ENCODE data around the gene ANXA2.

ANXA2 gene

GRCh38 chr15:60400944-60401343, 3.2 kb upstream of the ANXA2 start:
- H3K4me3 ChIP-seq (ENCODE audit: low read length), result no peak overlapping the region
- no peak for DNase-seq (ENCODE audit: low read depth)
- TF ChIP-seq CTCF (IDR thresholded peaks at IDR 0.05; ENCODE audit: insufficient read depth, low read depth, low read length, missing control alignments), result no peak

- TF ChIP-seq CTCF (IDR thresholded peaks at IDR 0.05; ENCODE audit: insufficient read depth, low read depth, low read length, missing control alignments), result no peak
- H3K4me3 ChIP-seq (ENCODE audit: low read length), result no peak overlapping the region
Measured at GRCh38 chr15:60399931-60400330, 2.1 kb upstream of the ANXA2 start.

GRCh38 chr15:60399246-60399915, 1.6 kb upstream of the ANXA2 start:
- TF ChIP-seq CTCF (IDR thresholded peaks at IDR 0.05; ENCODE audit: insufficient read depth, low read depth, low read length, missing control alignments), result no peak
- no peak for DNase-seq (ENCODE audit: low read depth)
- H3K4me3 ChIP-seq (ENCODE audit: low read length), result no peak overlapping the region

More at GRCh38 chr15:60399931-60400330, 2.1 kb upstream of the ANXA2 start:
- DNase-seq (ENCODE audit: low read depth), result peak; percentile 61

GRCh38 chr15:60396958-60397771, 621 bp downstream of the ANXA2 start:
- H3K4me3 ChIP-seq (ENCODE audit: low read length), result peak overlapping the region; percentile 96
- DNase-seq (ENCODE audit: low read depth), result peak; percentile 68
- no peak for TF ChIP-seq CTCF (IDR thresholded peaks at IDR 0.05; ENCODE audit: insufficient read depth, low read depth, low read length, missing control alignments)

- H3K4me3 ChIP-seq (ENCODE audit: low read length), result peak overlapping the region; percentile 96
- TF ChIP-seq CTCF (IDR thresholded peaks at IDR 0.05; ENCODE audit: insufficient read depth, low read depth, low read length, missing control alignments), result no peak
- no peak for DNase-seq (ENCODE audit: low read depth)
Measured at GRCh38 chr15:60396560-60396957, 1.2 kb downstream of the ANXA2 start.

GRCh38 chr15:60396100-60396499, 1.7 kb downstream of the ANXA2 start:
- DNase-seq (ENCODE audit: low read depth), result peak; percentile 62
- no peak for TF ChIP-seq CTCF (IDR thresholded peaks at IDR 0.05; ENCODE audit: insufficient read depth, low read depth, low read length, missing control alignments)
- H3K4me3 ChIP-seq (ENCODE audit: low read length), result peak overlapping the region; percentile 96
